Stomach (tissue), 9 donors: ENCODE data around the gene PHRF1. TPM values are rescaled to one million over a fixed set of nuclear protein-coding genes. Genes with fewer than 3 reads are reported as not detected.
A peak's percentile ranks its signal among the peaks of the same experiment; 100 is the strongest.

ENCODE experiments used
- DNase-seq, 2 donors: peaks; one replicate each; pipeline versions ENCODE4 v3.0.0 to v3.0.0-alpha.2; 2013 to 2019
- H3K27ac ChIP-seq, 5 donors: fragments of 200-600 bp in 4 of 5; sonication (generic) in 4 of 5; one replicate each; pipeline ENCODE4 v1.5.1; 2013 to 2019; ENCODE audit warnings: mild to moderate bottlenecking in 1 of 5, moderate library complexity in 1 of 5
- H3K27me3 ChIP-seq, 3 donors: fragments of 200-600 bp; sonication (generic); one replicate each; pipeline ENCODE4 v1.5.1; 2017 to 2019; ENCODE audit warnings: mixed run types in 1 of 3
- H3K36me3 ChIP-seq, 4 donors: fragments of 200-600 bp; sonication (generic); 1 replicate in 3 of 4; 2 replicates in 1 of 4; pipeline ENCODE4 v1.5.1; 2016 to 2019
- H3K4me1 ChIP-seq, 4 donors: fragments of 200-600 bp; sonication (generic); one replicate each; pipeline ENCODE4 v1.5.1; 2016 to 2019
- H3K4me3 ChIP-seq, 4 donors: fragments of 200-600 bp; sonication (generic) in 3 of 4; one replicate each; pipeline ENCODE4 v1.5.1; 2016 to 2019; ENCODE audit warnings: mild to moderate bottlenecking in 1 of 4
- H3K9me3 ChIP-seq, 4 donors: fragments of 200-600 bp; sonication (generic); one replicate each; pipeline ENCODE4 v1.5.1; 2016 to 2019
- EP300 ChIP-seq: sonication (generic); formaldehyde crosslinking; IDR thresholded peaks from one replicate; pipeline ENCODE4 v1.6.1; 2017; ENCODE audit warnings: antibody characterized with exemption
- POLR2A ChIP-seq, 4 donors: fragments of 450-650 bp; IDR thresholded peaks; one replicate each; pipeline ENCODE4 v1.6.1; 2016; ENCODE audit warnings: antibody characterized with exemption in 4 of 4, control low read depth in 2 of 4, mild to moderate bottlenecking in 1 of 4, moderate library complexity in 1 of 4
- POLR2AphosphoS5 ChIP-seq, 3 donors: sonication (generic); formaldehyde crosslinking; IDR thresholded peaks; one replicate each; pipeline ENCODE4 v1.6.1; 2016; ENCODE audit warnings: antibody characterized with exemption in 3 of 3
- WGBS, 5 donors: extraction: QIAGEN DNeasy Blood & Tissue Kit in 3 of 5; methylation state at CpG; one replicate each; pipeline versions ENCODE4 v1.1.5 to v1.1.7; 2013 to 2018; 5-methylcytosine and 5-hydroxymethylcytosine counted together
- intact Hi-C: fragments of 100-400 bp; cut with DNase I; formaldehyde crosslinking; loops from one replicate; pipeline ENCODE4 v1.15.1; 2023; ENCODE audit warnings: low total_unique reads
- polyA plus RNA-seq, 3 donors: library from polyadenylated mRNA; stranded (reverse); fragments of 200-250 nt; gene quantifications; one replicate each; pipeline ENCODE4 v1.2.3, GENCODE V29; 2013
- total RNA-seq, 5 donors: library from RNA; depleted of rRNA; stranded (reverse); fragments of >200 nt; gene quantifications; one replicate each; pipeline versions ENCODE4 v1.1.0 to v1.2.3, GENCODE V29; 2014 to 2016
- TF ChIP-seq, protein P1 (sequence below), 7 experiments: fragments of 450-650 bp in 4 of 7; fragments of 200-600 bp in 3 of 7; sonication (generic) in 3 of 7; IDR thresholded peaks; one replicate each; pipeline ENCODE4 v1.5.1; 2016 to 2019; ENCODE audit warnings: antibody characterized with exemption in 7 of 7, control low read depth in 2 of 7, mild to moderate bottlenecking in 1 of 7
- donor health status: healthy with polysubstance abuse.
- donor health status: Bipolar disorder and iron deficiency.
- donor health status: healthy.

The PHRF1 gene
- total and polyA plus RNA-seq, 8 donors = 7.9 to 60.8 (median 19.5) TPM

DNA sequence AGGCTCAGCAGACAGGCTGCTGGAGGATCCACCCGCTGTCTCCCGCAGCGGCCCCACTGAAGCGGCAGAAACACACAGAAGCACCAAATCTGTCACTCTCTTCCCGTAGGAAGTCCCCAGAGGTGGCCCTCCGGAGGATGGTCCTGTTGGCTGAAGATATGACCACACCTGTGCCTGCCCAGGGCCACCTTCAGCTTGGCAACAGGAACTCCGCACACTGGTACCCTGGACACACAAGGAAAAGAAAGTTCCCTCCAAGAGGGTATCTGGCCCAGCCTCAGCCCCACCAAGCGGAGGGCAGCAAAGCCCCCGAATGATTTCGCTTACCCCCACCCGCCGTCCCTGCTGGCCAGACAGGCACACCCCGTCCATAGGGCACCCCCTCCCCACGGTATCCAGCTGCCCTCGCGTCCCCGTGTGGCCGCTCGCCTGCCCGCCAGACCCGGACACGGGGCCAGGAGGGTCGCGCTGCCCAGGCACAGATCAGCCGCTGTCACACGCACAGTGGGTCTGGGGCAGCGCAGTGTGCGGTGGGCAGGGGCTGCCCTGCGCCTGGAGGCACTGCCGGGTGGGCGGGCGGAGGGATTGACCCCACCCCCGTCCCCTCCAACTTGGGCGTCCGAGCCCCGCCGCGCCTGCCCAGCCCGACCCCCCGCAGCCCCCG, 8.5 kb upstream of the PHRF1 start:
- peaks cover 0 to 9% (median 0%) of the 10 kb centered on the region in 3 donors for H3K27me3 ChIP-seq
- no peak for DNase-seq
- H3K36me3 ChIP-seq = peaks cover 0 to 16% (median 7%) of the 10 kb centered on the region in 4 donors
- peak overlapping the region; percentile 62 to 69 (median 64) for H3K4me3 ChIP-seq
- H3K27ac ChIP-seq = peak overlapping the region; percentile 82 to 94 (median 90)
- H3K4me1 ChIP-seq = peaks cover 19 to 44% (median 42%) of the 10 kb centered on the region in 4 donors
- TF ChIP-seq POLR2A (IDR thresholded peaks at IDR 0.05) (no peak), POLR2AphosphoS5 (IDR thresholded peaks at IDR 0.05) (no peak), EP300 (no peak)
- TF ChIP-seq, protein P1, sequence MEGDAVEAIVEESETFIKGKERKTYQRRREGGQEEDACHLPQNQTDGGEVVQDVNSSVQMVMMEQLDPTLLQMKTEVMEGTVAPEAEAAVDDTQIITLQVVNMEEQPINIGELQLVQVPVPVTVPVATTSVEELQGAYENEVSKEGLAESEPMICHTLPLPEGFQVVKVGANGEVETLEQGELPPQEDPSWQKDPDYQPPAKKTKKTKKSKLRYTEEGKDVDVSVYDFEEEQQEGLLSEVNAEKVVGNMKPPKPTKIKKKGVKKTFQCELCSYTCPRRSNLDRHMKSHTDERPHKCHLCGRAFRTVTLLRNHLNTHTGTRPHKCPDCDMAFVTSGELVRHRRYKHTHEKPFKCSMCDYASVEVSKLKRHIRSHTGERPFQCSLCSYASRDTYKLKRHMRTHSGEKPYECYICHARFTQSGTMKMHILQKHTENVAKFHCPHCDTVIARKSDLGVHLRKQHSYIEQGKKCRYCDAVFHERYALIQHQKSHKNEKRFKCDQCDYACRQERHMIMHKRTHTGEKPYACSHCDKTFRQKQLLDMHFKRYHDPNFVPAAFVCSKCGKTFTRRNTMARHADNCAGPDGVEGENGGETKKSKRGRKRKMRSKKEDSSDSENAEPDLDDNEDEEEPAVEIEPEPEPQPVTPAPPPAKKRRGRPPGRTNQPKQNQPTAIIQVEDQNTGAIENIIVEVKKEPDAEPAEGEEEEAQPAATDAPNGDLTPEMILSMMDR (IDR thresholded peaks at IDR 0.05) = no peak
- no peaks in the 10 kb centered on the region for H3K9me3 ChIP-seq
- WGBS, 5 donors = 12 to 31% (median 22%) methylated on average over 12 to 41 of the region's 41 CpGs
- intact Hi-C loops = no loop called here

DNA sequence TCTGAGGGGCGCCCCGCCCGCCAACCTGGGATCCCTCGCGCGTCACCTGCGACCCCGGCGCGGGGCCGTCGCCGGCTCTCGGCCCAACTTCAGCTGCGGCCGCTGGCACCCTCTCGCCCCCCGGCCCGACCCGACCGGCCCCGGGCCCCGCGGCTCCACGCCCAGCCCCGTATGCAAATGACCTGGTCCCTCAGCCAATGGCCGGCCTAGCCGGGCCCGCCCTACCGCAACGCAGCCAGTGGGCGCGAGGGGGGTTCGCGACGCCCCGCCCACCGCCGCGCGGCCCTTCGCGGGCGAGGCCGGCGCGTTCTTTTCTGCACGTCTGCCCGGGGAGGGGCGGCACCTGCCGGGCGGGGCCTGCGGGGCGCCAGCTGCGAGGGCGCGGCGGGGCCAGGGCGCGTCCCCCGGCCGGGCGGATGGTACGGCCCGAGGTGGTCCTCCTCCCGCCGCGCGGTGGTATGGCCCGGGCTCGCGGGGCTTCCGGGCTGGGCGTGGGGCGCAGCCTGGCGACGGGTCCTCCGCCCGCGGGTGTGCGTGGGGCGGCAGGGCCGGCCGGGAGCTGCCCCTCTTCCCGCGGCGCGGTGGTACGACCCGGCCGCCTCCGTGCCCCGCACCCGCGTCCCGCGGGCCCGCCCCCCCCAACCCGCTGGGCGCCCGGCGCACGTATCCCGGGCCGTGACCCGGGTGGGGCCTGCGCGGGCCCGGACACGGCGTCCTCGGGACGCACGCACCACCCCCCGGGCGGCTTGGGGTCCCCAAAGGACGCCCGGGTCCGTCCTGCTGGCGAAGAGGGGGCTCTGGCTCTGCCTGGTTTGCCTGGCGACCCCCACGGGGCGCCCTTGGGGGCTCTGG, 7.7 kb upstream of the PHRF1 start:
- peaks cover 0 to 9% (median 3%) of the 10 kb centered on the region in 4 donors for H3K36me3 ChIP-seq
- intact Hi-C loops = no loop called here
- H3K9me3 ChIP-seq = no peaks in the 10 kb centered on the region
- TF ChIP-seq EP300 (no peak), POLR2AphosphoS5 (IDR thresholded peaks at IDR 0.05) (peak; percentile 24 to 57 (median 31))
- H3K4me1 ChIP-seq = peaks cover 13 to 36% (median 34%) of the 10 kb centered on the region in 4 donors
- peak overlapping the region; percentile 62 to 69 (median 64) for H3K4me3 ChIP-seq
- peak overlapping the region; percentile 82 to 94 (median 90) for H3K27ac ChIP-seq
- H3K27me3 ChIP-seq = peaks cover 0 to 9% (median 0%) of the 10 kb centered on the region in 3 donors
- 0 to 1% (median 1%) methylated on average over 23 to 123 of the region's 123 CpGs for WGBS, 5 donors
- DNase-seq = peak; percentile 96 to 98

DNA sequence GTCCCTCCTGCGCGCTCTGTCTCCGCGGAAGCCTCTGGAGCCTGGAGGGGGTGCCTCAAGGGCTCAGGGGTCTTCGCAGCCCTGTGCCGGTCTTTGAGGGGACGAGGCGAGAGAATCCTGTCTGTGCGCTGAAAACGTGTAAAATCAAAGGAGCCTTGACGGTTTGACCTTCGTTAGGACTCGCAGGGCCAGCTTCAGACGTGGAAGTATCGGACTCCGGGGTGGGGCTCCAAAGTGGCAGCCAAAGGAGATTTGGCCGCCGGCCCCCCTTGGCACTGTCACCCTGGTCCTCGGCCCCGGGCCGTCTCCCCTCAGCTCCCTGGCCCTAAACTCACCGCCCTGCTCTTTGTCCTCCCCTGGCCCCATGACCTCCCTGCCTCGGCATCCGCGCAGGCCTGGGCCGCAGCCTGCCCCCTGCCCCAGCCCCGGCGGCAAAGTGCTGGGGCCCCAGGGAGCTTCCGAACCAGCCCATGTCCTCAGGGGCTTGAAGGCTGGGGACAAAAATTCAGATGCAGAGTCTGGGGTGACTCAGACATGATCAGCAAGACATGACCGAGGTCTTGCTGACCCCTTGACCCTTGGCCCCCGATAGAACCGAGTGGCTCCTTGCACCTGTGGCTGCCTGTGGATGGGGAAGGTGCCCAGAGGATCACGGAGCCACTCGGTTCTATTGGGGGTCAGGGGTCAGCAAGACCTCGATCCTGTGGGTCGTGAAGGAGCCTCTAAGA, 6.9 kb upstream of the PHRF1 start:
- peak in 1 of 2 donors; percentile 49 for DNase-seq
- Histone ChIP-seq H3K27me3 (peaks cover 0 to 10% (median 0%) of the 10 kb centered on the region in 3 donors), H3K4me1 (peaks cover 13 to 34% (median 30%) of the 10 kb centered on the region in 4 donors), H3K4me3 (peak overlapping the region; percentile 62 to 69 (median 64)), H3K9me3 (no peaks in the 10 kb centered on the region), H3K36me3 (peaks cover 0 to under 1% (median 0%) of the 10 kb centered on the region in 4 donors), H3K27ac (peak overlapping the region; percentile 80 to 92 (median 89))
- intact Hi-C loops = no loop called here
- no peak for TF ChIP-seq EP300
- WGBS, 5 donors = 26 to 50% (median 30%) methylated on average over 23 to 36 of the region's 36 CpGs

DNA sequence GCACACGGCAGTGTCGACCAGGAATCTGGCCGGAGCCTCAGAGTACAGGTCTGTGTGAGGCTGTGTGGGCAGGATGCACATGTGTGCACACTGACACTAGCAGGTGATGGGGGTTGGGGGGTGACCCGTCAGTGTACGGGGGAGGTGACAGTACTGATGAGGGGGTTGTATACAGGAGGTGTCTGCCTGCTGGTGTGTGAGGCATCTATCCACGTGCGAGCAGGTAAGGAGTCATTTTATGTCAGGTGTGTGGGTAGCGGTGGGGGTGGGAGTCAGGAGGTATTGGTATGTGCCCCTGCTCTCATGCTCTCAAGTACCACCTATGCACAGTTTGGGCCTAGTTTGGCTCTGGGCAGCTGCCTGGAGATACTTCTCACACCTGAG, 4.5 kb upstream of the PHRF1 start:
- TF ChIP-seq, protein P1 (IDR thresholded peaks at IDR 0.05) = no peak
- no peak for TF ChIP-seq POLR2AphosphoS5 (IDR thresholded peaks at IDR 0.05)
- intact Hi-C loops = loop anchor here (5.0 kb wide), 1 partner anchor 49 kb away; no protein-coding TSS in a partner anchor
- Histone ChIP-seq H3K4me3 (no peak overlapping the region), H3K9me3 (no peaks in the 10 kb centered on the region), H3K27ac (no peak overlapping the region), H3K27me3 (peaks cover 0 to 21% (median 4%) of the 10 kb centered on the region in 3 donors), H3K36me3 (no peaks in the 10 kb centered on the region), H3K4me1 (peaks cover 24 to 41% (median 38%) of the 10 kb centered on the region in 4 donors)
- no peak for DNase-seq
- WGBS, 5 donors = 71 to 82% (median 79%) methylated on average over 8 of the region's 8 CpGs
